ENCODE data around the gene COQ4.

- TF ChIP-seq EZH2 (optimal IDR thresholded peaks at IDR 0.05; ENCODE audit: low read depth, low read length) (no peak), CTCF (IDR thresholded peaks at IDR 0.05; ENCODE audit: low read length) (no peak)
Observed at GRCh38 chr9:128365525-128365924, 42.9 kb downstream of the COQ4 start.

Measured in MM.1S (cell line).